Endothelial cell of umbilical vein (primary cell): ENCODE measurements around the gene TLE3. TPM values are rescaled to one million over a fixed set of nuclear protein-coding genes. Genes with fewer than 3 reads are reported as not detected.

Experiments
- BruUV-seq: library from RNA; stranded (reverse); fragments of 400-500 nt; replicated peaks from 2 replicates; lab custom pipeline; 2021; lab: Mats Ljungman, UMichigan
- CTCF ChIA-PET: fragments of 300-600, 350-600 bp; sonication (Branson Sonifier 250); formaldehyde crosslinking; loops from one replicate; lab custom pipeline; 2021; ENCODE audit warnings: antibody characterized with exemption, inconsistent platforms; lab: Charles Lee
- POLR2A ChIA-PET: fragments of 300-600, 350-600 bp; sonication (Branson Sonifier 250); formaldehyde crosslinking; loops from one replicate; lab custom pipeline; 2021; ENCODE audit warnings: antibody characterized with exemption, inconsistent platforms; lab: Charles Lee
- DNase-seq: peaks from one replicate; pipeline ENCODE4 v3.0.0-alpha.2; 2011; ENCODE audit warnings: low read depth, low spot score
- FAIRE-seq: peaks from 2 replicates; lab custom pipeline; 2011; peaks lifted over from hg19 to GRCh38; lab: Jason Lieb, UNC
- H2AFZ ChIP-seq: 2 replicates; pipeline ENCODE4 v1.6.0; 2012; ENCODE audit warnings: low read depth, low read length, control low read depth, inconsistent platforms
- H3K27ac ChIP-seq: 2 replicates; pipeline ENCODE4 v1.5.1; 2011; ENCODE audit warnings: low read depth, mild to moderate bottlenecking, control low read depth, low read length, moderate library complexity; ENCODE audit not compliant: insufficient read depth
- H3K27me3 ChIP-seq, 2 experiments: 2 replicates each; pipeline versions ENCODE4 v1.6.0 to v1.6.1; 2011; ENCODE audit warnings: low read length in 2 of 2, mixed read lengths in 1 of 2; ENCODE audit not compliant: control insufficient read depth in 2 of 2, insufficient read depth in 2 of 2
- H3K36me3 ChIP-seq, 2 experiments: 2 replicates in 1 of 2; 3 replicates in 1 of 2; pipeline ENCODE4 v1.5.1; 2011; ENCODE audit warnings: low read length in 2 of 2, mild to moderate bottlenecking in 1 of 2, moderate library complexity in 1 of 2; ENCODE audit not compliant: control insufficient read depth in 2 of 2, insufficient read depth in 2 of 2; ENCODE audit errors: extremely low read depth in 1 of 2
- H3K4me1 ChIP-seq: 3 replicates; pipeline ENCODE4 v1.5.1; 2011; ENCODE audit warnings: mild to moderate bottlenecking, low read length; ENCODE audit not compliant: control insufficient read depth, insufficient read depth; ENCODE audit errors: extremely low read depth
- H3K4me2 ChIP-seq: 2 replicates; pipeline ENCODE4 v1.6.1; 2011; ENCODE audit warnings: low read length, control low read depth, mixed read lengths; ENCODE audit not compliant: insufficient read depth
- H3K4me3 ChIP-seq, 3 experiments: fragments of 200-600 bp in 1 of 3; sonication (generic), shearing (Covaris generic) in 1 of 3; replicated peaks in 1 of 3; 2 replicates each; pipeline ENCODE4 v1.5.1; 2011 to 2016; ENCODE audit warnings: control low read depth in 3 of 3, low read length in 3 of 3, mild to moderate bottlenecking in 2 of 3, inconsistent platforms in 1 of 3, low read depth in 1 of 3, moderate library complexity in 1 of 3; ENCODE audit not compliant: insufficient read depth in 1 of 3
- H3K79me2 ChIP-seq: 2 replicates; pipeline ENCODE4 v1.6.0; 2012; ENCODE audit warnings: low read length, inconsistent platforms; ENCODE audit not compliant: control insufficient read depth, insufficient read depth
- H3K9ac ChIP-seq: replicated peaks from 2 replicates; pipeline ENCODE3; 2011; ENCODE audit warnings: low read length, control low read depth; ENCODE audit not compliant: insufficient read depth; ENCODE audit errors: extremely low read depth
- H3K9me1 ChIP-seq: replicated peaks from 3 replicates; pipeline ENCODE4 v1.6.0; 2011; ENCODE audit warnings: mild to moderate bottlenecking, low read length; ENCODE audit not compliant: control insufficient read depth, insufficient read depth; ENCODE audit errors: extremely low read depth
- H3K9me3 ChIP-seq: replicated peaks from 2 replicates; pipeline ENCODE4 v1.5.1; 2012; ENCODE audit warnings: low read length, inconsistent platforms; ENCODE audit not compliant: control insufficient read depth, insufficient read depth
- H4K20me1 ChIP-seq: replicated peaks from 2 replicates; pipeline ENCODE3; 2011; ENCODE audit warnings: mild to moderate bottlenecking, low read length; ENCODE audit not compliant: control insufficient read depth, insufficient read depth; ENCODE audit errors: extremely low read depth
- EZH2 ChIP-seq: IDR thresholded peaks from 2 replicates; pipeline ENCODE4 v1.6.1; 2012; ENCODE audit warnings: borderline replicate concordance, low read depth, mild to moderate bottlenecking, moderate library complexity, low read length, inconsistent platforms; ENCODE audit not compliant: severe bottlenecking
- FOS ChIP-seq: IDR thresholded peaks from 2 replicates; pipeline ENCODE4 v1.6.1; 2011; ENCODE audit warnings: mild to moderate bottlenecking, low read length, moderate library complexity, borderline replicate concordance; ENCODE audit not compliant: insufficient read depth
- GATA2 ChIP-seq: IDR thresholded peaks from 2 replicates; pipeline ENCODE4 v1.7.0; 2011; ENCODE audit warnings: low read depth, mild to moderate bottlenecking, moderate library complexity, mixed read lengths, low read length; ENCODE audit not compliant: insufficient read length, insufficient read depth
- JUN ChIP-seq: IDR thresholded peaks from 2 replicates; pipeline ENCODE4 v1.6.1; 2011; ENCODE audit warnings: borderline replicate concordance, low read depth; ENCODE audit not compliant: insufficient read length, insufficient read depth
- MAX ChIP-seq: IDR thresholded peaks from 2 replicates; pipeline ENCODE4 v1.6.1; 2011; ENCODE audit not compliant: insufficient read depth, insufficient read length
- MYC ChIP-seq: IDR thresholded peaks from one replicate; pipeline ENCODE4 v1.6.1; 2011; ENCODE audit warnings: mild to moderate bottlenecking, low read depth, low read length
- POLR2A ChIP-seq: IDR thresholded peaks from 2 replicates; pipeline ENCODE4 v1.6.1; 2012; ENCODE audit warnings: low read depth, mild to moderate bottlenecking, control low read depth, low read length
- POLR2AphosphoS5 ChIP-seq: IDR thresholded peaks from 2 replicates; pipeline ENCODE4 v1.6.1; 2012; ENCODE audit warnings: low read depth, mild to moderate bottlenecking, control low read depth, low read length, moderate library complexity; ENCODE audit not compliant: insufficient read depth
- dilution Hi-C: fragments of 300-500 bp; cut with MboI; formaldehyde crosslinking; loops from one replicate; pipeline ENCODE4 v1.15.0; 2019; ENCODE audit warnings: low sequenced_read_pairs; ENCODE audit not compliant: extremely low pct_ligation_motif_present
- intact Hi-C: fragments of 100-400 bp; cut with micrococcal nuclease; formaldehyde crosslinking; loops from one replicate; pipeline ENCODE4 v1.10.0; 2022
- polyA plus RNA-seq, 4 experiments: library from polyadenylated mRNA; depleted of rRNA in 3 of 4; stranded (reverse) in 3 of 4; unstranded in 1 of 4; fragments of >200 nt; gene quantifications; 2 replicates each; pipeline versions ENCODE4 v1.2.1 to v1.2.3, GENCODE V29; 2011 to 2012; ENCODE audit warnings: missing spikeins in 1 of 4
- total RNA-seq: library from RNA; stranded (reverse); gene quantifications from 2 replicates; pipeline ENCODE4 v1.2.3, GENCODE V29; 2021
- TF ChIP-seq, protein P1 (sequence below), 2 donors: IDR thresholded peaks; 1 replicate in 1 of 2; 2 replicates in 1 of 2; pipeline ENCODE4 v1.5.1; 2011; ENCODE audit warnings: low read length in 2 of 2, mild to moderate bottlenecking in 2 of 2, moderate library complexity in 2 of 2, control low read depth in 1 of 2, inconsistent platforms in 1 of 2, low read depth in 1 of 2; ENCODE audit not compliant: insufficient read depth in 1 of 2; ENCODE audit errors: extremely low read depth in 1 of 2

TLE3 gene
- total and polyA plus RNA-seq, 2 donors (not counting 3 experiments of a cell fraction or from before 2014, with no cell fraction given): 40.5 to 56.9 TPM

- Histone ChIP-seq H3K4me3 (no peak overlapping the region), H2AFZ (no peak overlapping the region), H3K27ac (no peak overlapping the region), H3K4me2 (no peak overlapping the region), H3K4me1 (peaks cover 16% of the 10 kb centered on the region), H3K27me3 (peaks cover 0 to 3% of the 10 kb centered on the region in 2 experiments), H3K9me3 (no peaks in the 10 kb centered on the region), H3K36me3 (no peaks in the 10 kb centered on the region), H3K79me2 (no peaks in the 10 kb centered on the region), H4K20me1 (no peaks in the 10 kb centered on the region), H3K9me1 (no peaks in the 10 kb centered on the region), H3K9ac (no peak overlapping the region)
- intact Hi-C loops: no loop called here
- FAIRE-seq (no peak), DNase-seq (no peak)
- no TSS peak for BruUV-seq
- CTCF ChIA-PET: no interaction called here
- POLR2A ChIA-PET: no interaction called here
- dilution Hi-C loops: no loop called here
- TF ChIP-seq POLR2AphosphoS5 (no peak), MAX (no peak), EZH2 (no peak), MYC (no peak), JUN (no peak), GATA2 (no peak), FOS (no peak), POLR2A (no peak)
- TF ChIP-seq, protein P1, sequence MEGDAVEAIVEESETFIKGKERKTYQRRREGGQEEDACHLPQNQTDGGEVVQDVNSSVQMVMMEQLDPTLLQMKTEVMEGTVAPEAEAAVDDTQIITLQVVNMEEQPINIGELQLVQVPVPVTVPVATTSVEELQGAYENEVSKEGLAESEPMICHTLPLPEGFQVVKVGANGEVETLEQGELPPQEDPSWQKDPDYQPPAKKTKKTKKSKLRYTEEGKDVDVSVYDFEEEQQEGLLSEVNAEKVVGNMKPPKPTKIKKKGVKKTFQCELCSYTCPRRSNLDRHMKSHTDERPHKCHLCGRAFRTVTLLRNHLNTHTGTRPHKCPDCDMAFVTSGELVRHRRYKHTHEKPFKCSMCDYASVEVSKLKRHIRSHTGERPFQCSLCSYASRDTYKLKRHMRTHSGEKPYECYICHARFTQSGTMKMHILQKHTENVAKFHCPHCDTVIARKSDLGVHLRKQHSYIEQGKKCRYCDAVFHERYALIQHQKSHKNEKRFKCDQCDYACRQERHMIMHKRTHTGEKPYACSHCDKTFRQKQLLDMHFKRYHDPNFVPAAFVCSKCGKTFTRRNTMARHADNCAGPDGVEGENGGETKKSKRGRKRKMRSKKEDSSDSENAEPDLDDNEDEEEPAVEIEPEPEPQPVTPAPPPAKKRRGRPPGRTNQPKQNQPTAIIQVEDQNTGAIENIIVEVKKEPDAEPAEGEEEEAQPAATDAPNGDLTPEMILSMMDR (IDR thresholded peaks at IDR 0.05; ENCODE audit: extremely low read depth in 1 of 2, insufficient read depth in 1 of 2, low read depth in 1 of 2, low read length in 2 of 2): no peak
Measured at GRCh38 chr15:70145261-70145660, 47.5 kb upstream of the TLE3 start.
